DMS53 treated with DMSO at 0.1 percent for 48 hours (cell line): Measurements from ENCODE around the gene BEND2.
"Not testable (repeated sequence)": the region's sequence is repeated elsewhere in the genome, so short reads cannot be mapped to it uniquely, and the experiment has no call there.

Source experiments
- DNase-seq: peaks from one replicate; lab custom pipeline; 2025; ENCODE audit not compliant: unreplicated experiment; lab: John Stamatoyannopoulos, UW

The BEND2 gene

DNA sequence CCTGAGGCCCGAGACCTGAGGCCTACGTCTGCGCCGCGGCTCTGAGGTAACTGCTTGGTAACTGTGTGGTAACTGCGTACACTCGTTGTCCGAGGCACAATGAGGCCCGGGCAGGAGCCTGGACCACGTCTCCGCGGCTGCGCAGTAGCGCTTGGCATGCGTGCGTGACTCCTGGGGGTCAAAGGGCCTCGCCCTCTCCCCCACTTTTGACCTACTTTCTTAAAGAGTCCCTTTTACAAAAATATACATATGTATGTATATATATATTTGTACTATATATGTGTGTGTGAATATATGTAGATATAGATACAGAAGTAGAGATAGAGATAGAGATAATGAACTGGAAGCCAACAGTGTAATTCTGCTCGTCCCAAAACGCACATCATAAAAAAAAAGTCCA is at the start of gene BEND2:
TSS of gene BEND2 (minus strand) at position 101 of the 400 bp plus-strand sequence. CDS start 136 bp downstream, outside the sequence.
- DNase-seq, result no peak

DNA sequence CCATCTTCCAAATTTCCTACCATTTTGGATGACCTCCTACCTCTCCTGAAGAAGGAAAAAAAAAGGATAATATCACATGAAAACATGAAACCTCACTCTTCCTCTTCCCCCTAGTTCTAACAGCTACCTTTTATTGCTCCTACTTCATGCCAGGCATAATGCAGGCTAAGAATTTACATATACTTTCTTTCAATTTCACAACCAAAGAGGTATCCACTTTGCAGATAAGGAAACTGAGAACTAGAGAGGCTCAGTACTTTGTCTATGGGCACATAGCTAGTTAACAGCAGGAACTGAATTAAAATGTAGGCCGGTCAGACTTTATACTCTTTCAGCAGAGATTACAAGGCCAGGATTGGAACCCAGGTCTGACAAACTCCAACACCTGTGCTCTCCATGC is 34.4 kb upstream of the BEND2 start:
- no peak for DNase-seq

DNA sequence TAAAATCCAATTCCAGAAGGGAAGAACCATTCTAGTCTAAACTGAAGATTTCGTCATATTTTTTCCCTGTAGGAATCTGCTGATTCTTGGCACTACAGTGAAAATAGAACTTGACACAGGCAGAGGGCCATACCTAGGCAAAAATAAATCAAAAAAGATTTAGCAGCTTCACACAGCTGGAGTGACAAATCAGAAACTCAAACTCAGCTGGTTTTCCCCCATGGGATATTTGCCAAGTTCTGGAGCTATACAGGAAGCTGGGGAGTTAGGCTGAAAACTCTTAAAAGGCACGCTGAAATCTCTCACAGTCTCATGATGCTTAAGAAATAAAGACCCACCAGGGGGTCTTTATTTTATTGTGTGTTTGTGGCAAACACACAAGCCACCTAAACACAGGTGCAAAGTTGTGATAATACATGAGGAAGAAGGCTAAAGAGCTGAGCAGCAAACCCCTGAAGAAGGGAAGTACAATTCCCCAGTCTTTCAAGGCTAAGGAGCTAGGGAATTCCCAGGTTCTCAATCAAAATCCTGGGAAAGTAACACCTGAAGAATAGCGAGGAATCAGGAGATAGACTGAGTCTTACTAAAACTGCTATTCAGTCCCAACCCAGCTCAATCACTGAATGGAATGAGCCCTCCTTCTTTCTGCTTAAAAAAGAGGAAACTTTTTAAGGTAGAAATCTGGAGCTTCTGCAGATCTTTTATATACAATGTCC is 32.1 kb upstream of the BEND2 start:
- DNase-seq, result no peak

DNA sequence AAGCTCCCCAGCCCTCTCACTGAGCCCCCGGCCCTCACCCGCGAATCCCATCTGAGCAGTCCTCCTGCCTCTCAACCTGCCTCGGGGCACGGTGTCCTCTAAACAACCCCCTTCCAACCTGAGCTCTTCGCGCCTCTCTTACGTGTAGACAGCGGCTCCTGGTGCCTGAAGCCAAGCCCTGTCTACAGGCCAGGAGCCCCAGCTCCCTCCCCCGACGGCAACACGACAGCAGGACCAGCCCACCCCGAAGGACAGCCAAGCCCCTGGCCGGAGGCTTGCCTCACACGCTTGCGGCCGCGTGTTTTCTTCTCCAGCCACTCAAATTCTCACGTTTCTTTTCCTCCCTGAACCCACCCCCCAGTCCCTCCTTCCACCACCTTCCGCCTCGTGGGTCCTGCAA is 9.0 kb upstream of the BEND2 start:
- DNase-seq, result not testable (repeated sequence)

DNA sequence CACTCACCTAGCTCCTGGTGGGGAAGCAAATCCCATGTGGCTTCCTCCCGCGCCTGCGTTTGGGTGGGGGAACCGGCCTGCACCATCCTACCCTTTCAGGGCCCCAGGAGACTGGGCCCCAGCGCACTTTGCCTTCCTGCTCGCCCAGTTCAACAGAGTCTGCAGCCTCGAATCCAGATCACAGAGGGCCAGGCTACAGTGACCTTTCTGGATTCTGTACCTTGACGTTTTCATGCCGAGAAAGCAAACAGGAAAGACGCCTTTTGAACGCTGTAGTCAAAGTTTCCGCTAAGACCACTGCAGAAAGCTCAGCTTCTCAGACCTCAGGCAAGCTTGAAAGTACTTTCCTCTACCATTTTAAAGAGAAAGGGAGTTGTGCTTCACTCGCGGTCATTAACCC is 7.4 kb upstream of the BEND2 start:
- DNase-seq, result no peak

DNA sequence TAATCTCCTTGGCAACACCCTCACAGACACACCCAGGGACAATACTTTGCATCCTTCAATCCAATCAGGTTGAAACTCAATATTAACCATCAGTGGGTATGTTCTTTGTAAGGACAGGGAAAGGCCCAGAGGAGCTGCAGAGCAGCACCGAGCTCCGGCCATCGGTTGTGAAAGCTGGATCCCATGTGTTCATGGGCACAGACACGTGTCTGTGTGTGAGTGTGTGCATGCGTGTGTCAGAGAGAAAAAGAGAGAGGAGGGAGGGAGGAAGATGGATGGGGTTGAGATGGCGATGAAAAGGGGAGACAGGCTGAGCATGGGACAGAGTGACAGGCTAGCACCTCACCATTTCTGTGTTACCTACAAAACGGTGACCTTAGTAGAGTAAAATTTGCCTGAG is 6.8 kb upstream of the BEND2 start:
- DNase-seq, result no peak

DNA sequence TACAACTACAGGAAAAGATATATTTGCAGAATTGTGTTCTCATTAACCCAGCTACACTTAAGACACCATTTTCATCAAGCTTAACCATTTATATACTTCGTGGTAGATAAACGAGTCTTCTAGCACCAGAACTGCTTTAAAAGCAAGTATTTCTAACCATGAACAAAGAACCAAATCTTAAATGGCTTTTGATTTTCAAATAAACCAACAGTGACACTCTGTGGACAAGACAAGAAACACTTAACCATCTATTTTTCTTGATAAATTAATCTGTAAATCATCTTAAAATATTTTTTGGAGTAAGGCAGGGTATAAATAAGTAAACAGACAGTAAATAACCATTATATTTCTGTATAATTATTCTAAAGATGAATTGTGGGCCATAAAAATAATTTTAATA is 10.2 kb downstream of the BEND2 start:
- peak; percentile 46 for DNase-seq

DNA sequence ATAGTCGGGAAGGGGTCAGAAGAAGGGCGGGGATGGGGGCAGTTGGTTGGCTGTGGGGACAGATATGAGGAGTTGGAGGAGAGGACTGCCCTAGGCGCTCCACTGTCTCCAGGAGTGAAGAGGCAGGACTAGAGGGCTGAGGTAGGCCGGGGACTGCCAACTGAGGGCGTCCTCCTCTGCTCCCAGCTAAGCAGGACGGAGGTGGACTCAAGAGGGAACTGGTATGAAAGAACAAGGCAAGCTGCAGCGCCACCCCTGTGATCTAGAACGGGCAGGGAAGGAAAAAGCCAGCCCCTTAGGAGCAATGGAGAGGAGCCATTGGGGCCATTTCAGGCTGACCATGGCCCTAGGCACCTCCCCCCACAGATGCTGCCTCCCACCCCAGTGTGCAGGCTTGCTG is 14.0 kb downstream of the BEND2 start:
- no peak for DNase-seq

DNA sequence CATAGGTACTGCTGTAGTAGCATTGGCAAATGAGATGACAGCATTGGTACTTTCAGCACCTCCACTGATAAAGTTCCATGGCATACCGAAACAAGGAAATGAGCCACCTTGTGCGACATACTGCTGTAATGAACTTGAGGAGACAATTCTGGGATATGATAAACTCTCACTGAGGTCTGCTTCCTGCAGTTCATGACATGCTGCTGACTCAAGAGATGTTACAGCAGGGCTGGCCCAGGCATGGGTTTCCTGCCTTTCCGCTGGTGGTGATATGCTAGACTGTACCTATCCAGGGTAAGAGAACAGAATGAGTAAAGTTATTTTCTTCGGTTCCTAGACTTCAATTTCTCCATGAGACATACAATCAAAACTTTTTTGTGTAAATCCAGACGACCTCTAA is 17.1 kb downstream of the BEND2 start:
- DNase-seq, result no peak

DNA sequence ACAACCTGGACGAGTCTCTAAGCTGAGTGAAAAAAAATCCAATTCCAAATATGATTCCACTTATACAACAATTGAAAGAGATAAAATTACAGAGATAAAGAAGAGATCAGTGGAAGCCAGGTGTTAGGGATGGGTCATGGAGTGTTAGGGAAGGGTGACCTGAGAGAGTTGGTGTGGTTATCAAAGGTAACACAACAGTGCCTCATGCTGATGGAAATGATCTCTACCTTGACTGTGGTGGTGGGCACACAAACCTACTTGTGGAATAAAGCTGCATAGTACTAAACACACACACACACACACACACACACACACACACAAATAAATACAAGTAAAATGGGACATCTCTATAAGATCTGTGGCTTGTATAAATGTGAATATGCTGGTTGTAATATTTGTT is 26.0 kb downstream of the BEND2 start:
- DNase-seq, result peak; percentile 34

DNA sequence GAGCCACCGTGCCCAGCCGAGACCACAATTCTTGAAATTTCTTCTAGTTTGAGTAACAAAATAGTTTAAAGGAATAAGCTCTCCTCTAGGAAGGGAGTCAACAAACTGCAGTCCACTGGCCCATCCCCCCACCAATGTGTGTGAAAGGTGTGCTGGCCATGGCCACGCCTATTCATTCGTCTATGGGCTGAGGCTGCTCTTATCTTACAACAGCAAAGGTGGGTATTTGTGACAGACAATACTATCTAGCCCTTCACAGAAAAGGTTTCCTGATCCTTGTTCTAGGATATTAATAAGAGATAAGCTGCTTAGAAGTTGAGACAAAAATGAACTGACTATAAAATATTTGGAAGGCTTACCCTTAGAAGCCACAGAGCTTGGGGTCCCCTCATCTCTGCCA is 41.2 kb downstream of the BEND2 start:
- no peak for DNase-seq

DNA sequence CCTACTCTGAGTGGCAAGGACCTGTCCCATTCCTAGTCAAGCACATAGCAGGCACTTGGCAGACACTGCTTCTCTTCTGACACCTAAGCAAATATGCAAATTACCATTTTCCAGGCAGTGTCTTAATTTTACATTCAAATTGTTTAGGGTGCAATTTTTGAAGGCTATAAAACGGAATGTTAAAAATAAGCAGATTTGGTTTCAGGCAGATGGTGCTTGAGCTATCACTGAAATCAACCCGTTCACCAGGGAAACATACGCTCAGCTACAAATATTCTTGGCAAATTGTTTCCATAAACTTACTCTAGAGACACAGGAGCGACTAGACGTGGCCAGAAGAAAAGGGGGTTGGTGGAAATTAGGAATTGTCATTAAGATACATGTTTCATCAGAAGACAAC is 45.7 kb downstream of the BEND2 start:
- DNase-seq, result no peak

DNA sequence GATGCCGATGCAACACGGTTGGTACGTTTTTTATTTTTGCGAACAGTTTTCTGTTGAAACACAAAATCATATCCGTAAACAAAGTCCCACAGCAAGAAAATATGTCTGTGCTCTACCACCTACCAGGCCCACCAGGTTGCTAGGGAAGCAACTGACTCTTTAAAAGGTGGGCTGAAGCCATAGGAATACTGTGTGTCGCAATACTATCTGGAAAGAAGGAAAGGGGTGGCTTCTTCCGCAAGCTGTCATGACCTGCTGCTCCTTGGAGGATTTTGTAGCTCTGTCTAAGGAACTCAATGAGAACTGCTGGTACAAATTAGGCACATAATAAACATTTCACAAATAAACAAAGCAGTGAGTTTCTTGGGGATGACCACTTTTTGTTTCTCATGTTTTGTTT is 46.5 kb downstream of the BEND2 start:
- no peak for DNase-seq

DNA sequence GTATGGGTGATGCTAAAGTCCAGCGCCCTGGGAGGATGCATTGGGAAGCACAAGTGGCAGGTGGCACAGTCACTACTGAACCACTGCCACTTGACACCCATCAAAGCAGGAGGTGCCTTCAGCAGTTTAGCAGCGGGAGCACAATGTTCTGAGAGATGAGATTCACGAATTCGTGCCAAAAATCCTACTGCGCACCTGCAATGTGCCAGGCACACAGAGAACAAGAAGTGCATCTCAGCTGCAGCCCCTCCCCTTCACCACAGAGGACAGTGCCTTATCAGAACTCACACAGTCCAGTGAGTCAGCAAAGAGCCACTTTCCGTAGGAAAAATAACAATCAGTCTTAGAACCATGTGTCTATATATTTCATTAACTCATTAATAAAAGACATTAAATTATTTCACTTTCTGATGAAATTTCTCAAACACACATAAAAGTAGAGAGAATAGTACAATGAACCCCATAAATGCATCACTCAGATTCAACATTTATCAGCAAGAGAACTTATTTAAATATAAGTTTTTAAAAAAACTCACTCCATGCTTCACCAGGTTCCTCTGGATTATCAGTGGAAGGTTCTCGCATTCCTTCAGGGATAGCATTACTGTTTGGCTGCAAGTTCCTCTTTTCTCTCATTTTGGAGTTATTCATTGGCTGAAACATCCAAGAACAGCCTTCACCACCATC is 47.0 kb downstream of the BEND2 start:
- peak; percentile 48 for DNase-seq

DNA sequence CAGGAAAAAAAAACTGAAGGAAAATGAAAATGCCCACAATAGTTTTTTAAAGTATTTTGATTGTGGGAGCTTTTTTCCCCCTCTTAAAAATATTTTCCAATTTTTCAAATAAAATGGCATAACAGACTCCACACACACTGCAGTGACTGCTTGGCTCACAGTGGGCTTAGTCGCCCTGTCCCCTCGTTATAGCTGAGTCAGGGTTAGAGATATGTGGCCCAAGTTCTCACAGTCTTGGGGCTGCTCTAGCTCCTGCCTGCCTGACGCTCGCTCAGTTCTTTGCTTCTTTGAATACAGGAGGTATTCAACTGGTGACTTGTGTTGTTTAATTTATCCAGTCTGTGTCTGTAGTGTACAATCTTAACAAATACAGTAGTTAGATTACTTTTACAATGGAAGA is 47.7 kb downstream of the BEND2 start:
- DNase-seq, result no peak

DNA sequence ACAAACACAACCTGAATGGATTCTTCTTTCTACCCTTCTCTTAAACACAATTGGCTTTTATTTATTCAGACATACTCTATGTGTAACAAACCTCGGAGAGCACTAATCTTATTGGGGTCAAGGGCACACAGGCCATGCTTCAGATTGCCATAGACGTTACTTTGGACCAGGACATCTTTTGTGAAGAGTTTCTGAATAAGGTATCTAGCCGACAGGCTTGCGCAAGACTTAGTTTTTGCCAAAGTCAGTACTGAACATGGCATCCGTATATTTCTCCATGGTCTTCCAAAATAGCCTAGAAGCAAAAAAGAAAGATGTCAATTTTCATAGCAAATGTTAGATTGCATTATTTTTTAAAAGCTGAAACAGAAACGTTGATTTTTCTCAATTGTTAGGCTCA is 49.8 kb downstream of the BEND2 start:
- no peak for DNase-seq

DNA sequence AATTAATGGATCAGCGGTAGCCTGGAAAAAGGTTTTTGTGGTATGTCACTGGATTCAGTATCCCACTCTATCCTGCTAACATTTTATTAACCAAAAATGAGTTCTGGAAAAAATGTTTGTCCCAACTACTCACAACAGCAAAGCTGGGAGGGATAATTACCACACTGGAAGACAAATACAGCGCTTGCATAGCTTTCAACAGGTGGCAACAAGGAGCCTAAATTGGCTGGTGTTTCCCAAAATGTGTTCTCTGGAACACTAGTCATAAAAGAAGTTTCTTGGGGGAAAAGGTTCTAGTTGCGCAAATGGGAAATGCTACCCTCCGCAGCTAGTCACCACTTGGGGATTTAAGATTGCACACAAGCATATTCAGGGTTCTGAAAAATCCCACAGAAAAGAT is 54.6 kb downstream of the BEND2 start:
- no peak for DNase-seq

DNA sequence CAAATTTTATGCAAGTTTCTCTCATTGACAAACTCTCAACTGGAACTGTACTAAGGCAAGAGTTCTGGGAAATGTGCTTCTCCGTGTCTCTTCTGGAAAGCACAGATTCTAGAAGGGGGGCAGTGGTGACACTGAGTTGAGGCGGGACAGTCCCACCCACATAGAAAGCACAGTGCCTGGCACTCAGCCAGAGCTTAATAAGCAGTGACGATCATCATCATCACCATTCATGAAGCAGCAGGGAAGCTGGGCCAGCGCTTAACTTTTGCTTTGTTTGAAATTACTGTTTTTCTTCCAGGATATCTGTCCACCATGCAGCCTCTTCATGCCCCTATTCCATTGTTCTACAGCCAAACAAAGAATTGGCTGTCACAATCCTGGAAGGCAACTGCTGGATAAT is 60.3 kb downstream of the BEND2 start:
- DNase-seq, result no peak

DNA sequence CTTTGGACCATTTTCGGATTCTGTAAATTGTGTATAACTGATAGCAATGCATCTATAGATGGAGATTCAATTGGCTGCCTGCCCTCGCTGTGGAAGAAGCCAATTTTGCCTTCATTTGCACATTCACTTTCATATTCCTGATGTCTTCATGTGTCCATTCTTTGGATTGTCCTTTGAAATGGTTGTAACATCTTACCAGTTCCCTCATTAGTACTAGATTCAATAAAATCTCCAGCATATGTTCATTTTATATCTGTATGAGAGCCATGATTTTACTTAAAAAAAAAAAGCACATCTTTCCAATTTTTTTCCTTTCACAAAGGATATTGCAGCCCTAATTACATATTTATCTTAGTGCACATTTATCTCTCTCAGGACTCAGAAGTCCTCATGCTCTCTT is 61.7 kb downstream of the BEND2 start:
- DNase-seq, result no peak

DNA sequence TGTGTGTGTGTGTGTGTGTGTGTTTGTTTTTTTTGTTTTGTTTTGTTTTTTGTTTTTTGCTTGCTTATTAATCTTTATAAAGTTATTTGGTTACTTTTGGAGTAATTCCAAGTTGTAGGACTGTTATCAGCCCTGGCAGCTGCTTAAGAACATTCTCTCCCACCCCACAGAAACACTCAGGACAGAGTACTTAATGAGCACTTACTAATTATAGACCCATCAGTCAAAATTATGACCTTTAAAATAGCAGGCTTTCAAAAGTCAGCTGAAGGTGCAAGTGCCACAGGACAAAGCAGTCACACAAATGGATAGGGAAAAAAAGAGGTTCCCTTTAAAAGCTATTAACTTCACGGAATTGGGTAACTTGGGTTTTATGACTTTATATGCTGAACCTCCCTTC is 69.0 kb downstream of the BEND2 start:
- DNase-seq, result no peak

DNA sequence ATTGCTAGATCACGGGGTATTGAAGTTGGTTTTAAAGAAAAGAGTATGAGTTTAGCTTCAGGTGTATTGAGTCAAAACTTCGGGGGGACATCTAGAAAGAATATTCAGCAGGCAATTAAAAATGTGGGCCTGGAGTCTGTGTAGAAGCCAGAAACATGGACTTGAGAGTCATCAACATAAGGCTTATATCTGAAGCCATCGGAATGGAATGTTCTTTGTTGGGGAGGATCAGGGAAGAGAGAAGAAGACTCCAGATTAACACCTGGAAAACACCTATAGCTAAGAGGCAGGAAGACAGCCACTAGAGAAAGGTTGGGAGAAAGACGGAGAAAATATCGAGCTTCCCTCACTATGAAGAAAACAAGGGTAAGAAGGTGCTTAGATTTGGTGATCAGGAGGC is 69.5 kb downstream of the BEND2 start:
- no peak for DNase-seq

DNA sequence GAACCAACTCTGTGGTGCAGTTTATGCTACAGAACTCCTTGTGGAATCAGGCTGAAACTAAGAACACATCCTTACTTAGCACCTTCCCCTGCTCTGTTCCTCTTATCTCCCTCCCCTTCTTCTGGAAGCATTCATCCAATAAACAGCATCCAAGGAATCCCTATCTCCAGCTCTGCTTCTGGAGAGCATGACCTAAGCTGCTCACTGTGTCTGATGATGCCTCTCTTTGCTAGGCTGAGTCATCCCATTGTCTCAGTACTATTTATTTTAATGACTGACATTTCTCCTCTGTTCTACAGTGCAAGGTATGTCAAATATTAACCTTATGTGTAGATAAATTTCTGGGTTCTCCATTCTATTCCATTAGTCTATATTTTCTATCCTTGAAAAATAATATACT is 71.2 kb downstream of the BEND2 start:
- DNase-seq, result peak; percentile 80

DNA sequence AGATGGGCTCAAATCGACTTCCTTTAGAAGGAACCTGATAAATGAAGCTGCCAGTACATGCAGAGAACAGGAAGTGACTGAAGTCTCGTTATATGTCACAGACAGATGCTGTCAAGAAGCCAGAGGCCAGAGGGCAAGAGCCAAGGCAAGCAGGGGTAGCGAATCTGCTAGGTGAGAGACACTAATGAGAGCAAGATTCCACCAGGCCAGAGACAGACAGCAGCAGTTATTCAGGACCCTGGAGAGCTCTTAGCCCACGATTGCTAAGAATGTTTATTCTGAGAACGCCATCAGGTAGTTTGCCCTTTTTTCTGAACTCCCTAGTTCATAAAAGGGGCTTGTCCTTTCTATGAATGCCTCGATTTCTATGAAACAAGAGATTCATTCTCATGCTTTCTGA is 73.7 kb downstream of the BEND2 start:
- peak; percentile 10 for DNase-seq
